ENCODE results near the gene TP73.

DNA sequence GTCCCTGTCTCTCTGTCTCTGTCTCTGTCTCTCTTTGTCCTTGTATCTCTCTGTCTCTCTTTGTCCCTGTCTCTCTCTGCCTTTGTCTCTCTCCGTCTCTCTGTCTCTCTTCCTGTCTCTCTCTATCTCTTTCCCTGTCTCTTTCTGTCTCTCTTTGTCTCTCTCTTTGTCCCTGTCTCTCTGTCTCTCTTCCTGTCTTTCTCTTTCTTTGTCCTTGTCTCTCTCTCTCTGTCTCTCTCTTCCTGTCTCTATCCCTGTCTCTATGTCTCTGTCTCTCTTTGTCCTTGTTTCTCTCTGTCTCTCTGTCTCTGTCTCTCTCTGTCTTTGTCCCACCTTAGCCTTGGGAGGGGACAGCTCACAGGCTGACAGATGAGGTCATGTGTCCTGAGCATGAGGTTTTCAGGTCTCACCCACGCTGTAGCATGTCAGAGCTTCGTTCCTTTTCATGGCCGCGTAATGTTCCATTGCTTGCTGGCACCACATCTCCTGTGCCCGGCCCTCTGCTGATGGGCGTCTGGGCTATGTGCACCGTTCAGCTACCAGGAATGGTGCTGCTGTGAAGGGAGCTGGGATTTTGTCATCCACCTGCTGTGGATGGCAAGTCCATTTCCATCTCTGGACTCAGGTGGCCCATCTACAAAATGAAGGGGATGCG is 27.6 kb downstream of the TP73 start:
- TF ChIP-seq, protein P1, sequence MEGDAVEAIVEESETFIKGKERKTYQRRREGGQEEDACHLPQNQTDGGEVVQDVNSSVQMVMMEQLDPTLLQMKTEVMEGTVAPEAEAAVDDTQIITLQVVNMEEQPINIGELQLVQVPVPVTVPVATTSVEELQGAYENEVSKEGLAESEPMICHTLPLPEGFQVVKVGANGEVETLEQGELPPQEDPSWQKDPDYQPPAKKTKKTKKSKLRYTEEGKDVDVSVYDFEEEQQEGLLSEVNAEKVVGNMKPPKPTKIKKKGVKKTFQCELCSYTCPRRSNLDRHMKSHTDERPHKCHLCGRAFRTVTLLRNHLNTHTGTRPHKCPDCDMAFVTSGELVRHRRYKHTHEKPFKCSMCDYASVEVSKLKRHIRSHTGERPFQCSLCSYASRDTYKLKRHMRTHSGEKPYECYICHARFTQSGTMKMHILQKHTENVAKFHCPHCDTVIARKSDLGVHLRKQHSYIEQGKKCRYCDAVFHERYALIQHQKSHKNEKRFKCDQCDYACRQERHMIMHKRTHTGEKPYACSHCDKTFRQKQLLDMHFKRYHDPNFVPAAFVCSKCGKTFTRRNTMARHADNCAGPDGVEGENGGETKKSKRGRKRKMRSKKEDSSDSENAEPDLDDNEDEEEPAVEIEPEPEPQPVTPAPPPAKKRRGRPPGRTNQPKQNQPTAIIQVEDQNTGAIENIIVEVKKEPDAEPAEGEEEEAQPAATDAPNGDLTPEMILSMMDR (IDR thresholded peaks at IDR 0.05): no peak
- TF ChIP-seq POLR2AphosphoS5 (IDR thresholded peaks at IDR 0.05): no peak
